RWPE2 (cell line): ENCODE results near the gene COL1A1.

Experiments
- ATAC-seq: fragments of 200-7000 bp; cut with Tn5 transposase; 3 replicates; pipeline ENCODE4 v1.9.1; 2021; ENCODE audit warnings: low read depth
- DNase-seq: peaks from one replicate; pipeline ENCODE4 v3.0.0-alpha.2; 2020; ENCODE audit warnings: low spot score
- H3K27ac ChIP-seq: fragments of 450-650 bp; 2 replicates; pipeline ENCODE4 v1.5.1; 2017; ENCODE audit warnings: mild to moderate bottlenecking; ENCODE audit not compliant: poor library complexity, severe bottlenecking
- H3K27me3 ChIP-seq: fragments of 250-450 bp; sonication (Bioruptor Pico); 2 replicates; pipeline ENCODE4 v1.5.1; 2021; ENCODE audit warnings: mild to moderate bottlenecking, moderate library complexity; ENCODE audit not compliant: insufficient read depth, poor library complexity, severe bottlenecking
- H3K36me3 ChIP-seq: fragments of 250-450 bp; sonication (Bioruptor Pico); 2 replicates; pipeline ENCODE4 v1.5.1; 2020; ENCODE audit warnings: low read depth, mild to moderate bottlenecking, moderate library complexity
- H3K4me1 ChIP-seq: fragments of 250-450 bp; sonication (Bioruptor Pico); 2 replicates; pipeline ENCODE4 v1.5.1; 2021; ENCODE audit warnings: mild to moderate bottlenecking, moderate library complexity; ENCODE audit not compliant: insufficient read depth, poor library complexity, severe bottlenecking
- H3K4me3 ChIP-seq: fragments of 250-450 bp; sonication (Bioruptor Pico); 2 replicates; pipeline ENCODE4 v1.5.1; 2021; ENCODE audit warnings: mild to moderate bottlenecking, moderate library complexity; ENCODE audit not compliant: severe bottlenecking
- H3K9me3 ChIP-seq: fragments of 250-450 bp; sonication (Bioruptor Pico); 2 replicates; pipeline ENCODE4 v1.5.1; 2021; ENCODE audit warnings: mild to moderate bottlenecking, moderate library complexity; ENCODE audit not compliant: severe bottlenecking
- TF ChIP-seq, protein P1 (sequence below): fragments of 450-650 bp; IDR thresholded peaks from one replicate; pipeline ENCODE4 v1.5.1; 2017; ENCODE audit warnings: mild to moderate bottlenecking, moderate library complexity; ENCODE audit not compliant: poor library complexity, severe bottlenecking

Gene COL1A1

DNA sequence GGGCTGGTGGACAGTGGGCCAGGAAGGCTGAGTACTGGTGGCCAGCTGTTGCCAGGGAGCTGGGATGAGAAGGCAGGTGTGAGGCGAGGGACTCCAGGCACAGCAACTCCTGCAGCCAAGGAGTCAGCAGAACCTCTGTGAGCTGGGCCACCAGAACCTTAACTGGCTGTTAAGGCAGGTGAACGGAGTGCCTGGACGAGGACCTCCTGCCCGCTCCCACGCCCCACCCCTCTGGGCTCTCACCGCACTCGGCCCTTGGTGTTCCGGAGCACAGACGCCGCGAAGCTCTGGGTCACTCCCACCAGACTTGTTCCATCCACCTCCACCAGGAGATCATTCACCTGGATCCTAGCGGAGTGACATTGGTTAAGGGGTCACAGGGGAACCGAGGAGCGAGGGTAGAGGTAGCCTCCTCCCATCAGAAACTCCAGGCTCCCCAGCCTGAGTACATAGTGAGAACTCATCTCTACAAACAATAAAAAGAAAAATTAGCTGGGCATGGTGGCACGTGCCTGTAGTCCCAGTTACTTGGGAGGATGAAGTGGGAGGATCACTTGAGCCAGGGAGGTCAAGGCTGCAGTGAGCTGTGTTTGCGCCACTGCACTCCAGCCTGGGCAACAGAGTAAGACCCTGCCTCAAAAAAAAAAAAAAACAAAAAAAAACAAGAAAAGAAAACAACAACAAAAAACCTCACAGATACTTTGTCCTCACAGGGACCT is 60.2 kb downstream of the COL1A1 start:
- DNase-seq (no peak), ATAC-seq (no peak)
- Histone ChIP-seq H3K27me3 (no peaks in the 10 kb centered on the region), H3K36me3 (peaks cover 91% of the 10 kb centered on the region), H3K27ac (peak overlapping the region; percentile 3), H3K9me3 (no peaks in the 10 kb centered on the region), H3K4me1 (peaks cover 3% of the 10 kb centered on the region), H3K4me3 (no peak overlapping the region)
- TF ChIP-seq, protein P1, sequence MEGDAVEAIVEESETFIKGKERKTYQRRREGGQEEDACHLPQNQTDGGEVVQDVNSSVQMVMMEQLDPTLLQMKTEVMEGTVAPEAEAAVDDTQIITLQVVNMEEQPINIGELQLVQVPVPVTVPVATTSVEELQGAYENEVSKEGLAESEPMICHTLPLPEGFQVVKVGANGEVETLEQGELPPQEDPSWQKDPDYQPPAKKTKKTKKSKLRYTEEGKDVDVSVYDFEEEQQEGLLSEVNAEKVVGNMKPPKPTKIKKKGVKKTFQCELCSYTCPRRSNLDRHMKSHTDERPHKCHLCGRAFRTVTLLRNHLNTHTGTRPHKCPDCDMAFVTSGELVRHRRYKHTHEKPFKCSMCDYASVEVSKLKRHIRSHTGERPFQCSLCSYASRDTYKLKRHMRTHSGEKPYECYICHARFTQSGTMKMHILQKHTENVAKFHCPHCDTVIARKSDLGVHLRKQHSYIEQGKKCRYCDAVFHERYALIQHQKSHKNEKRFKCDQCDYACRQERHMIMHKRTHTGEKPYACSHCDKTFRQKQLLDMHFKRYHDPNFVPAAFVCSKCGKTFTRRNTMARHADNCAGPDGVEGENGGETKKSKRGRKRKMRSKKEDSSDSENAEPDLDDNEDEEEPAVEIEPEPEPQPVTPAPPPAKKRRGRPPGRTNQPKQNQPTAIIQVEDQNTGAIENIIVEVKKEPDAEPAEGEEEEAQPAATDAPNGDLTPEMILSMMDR, result no peak

DNA sequence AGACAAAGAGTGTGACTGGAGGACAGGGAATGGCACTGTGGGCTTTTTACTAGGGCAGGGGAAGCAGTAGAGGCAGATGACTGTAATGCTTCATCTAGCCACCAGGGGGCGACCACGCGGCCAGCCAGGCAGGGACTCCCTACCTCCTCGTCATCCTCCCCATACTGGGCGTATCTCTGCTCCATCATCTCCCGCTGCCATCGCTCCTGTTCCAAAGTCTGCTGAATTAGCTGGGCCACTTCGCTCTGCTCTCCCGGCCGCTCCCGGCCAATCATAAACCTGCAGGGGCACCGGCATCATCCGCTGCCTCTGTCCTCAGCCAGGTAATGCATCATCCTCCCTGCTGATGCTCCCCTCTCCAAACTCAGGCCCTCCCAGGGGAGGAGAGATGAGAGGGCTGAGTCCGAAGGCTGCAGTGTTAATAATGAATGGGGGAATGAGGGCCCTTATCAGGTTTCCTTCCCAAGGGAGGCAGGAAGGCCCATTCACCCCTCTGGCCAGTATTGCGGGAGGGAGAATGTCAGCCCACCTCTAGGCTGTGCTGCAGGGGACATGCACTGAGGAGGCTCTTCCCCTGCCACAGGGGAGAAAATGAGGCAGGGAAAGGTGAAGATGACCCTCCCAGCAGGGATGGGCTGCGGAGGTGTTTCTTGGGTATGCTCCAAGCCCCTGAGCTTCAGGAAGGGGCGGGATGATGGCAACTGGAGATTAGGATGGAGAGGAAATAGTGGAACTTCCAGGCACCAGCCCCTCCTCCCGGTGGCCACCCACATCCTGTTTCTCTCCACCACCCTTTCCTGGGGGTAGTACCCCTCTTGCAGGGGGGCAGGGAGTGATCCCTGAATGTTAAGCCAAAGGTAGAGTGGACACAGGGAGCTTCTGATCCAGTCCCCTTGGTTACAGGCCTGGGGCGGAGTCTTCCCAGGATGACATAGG is 61.2 kb downstream of the COL1A1 start:
- Histone ChIP-seq H3K36me3 (peaks cover 87% of the 10 kb centered on the region), H3K27me3 (no peaks in the 10 kb centered on the region), H3K4me3 (no peak overlapping the region), H3K9me3 (no peaks in the 10 kb centered on the region), H3K4me1 (peaks cover under 1% of the 10 kb centered on the region), H3K27ac (peak overlapping the region; percentile 3)
- DNase-seq (peak; percentile 76), ATAC-seq (peak; percentile 75)
- TF ChIP-seq, protein P1, result peak; percentile 94

DNA sequence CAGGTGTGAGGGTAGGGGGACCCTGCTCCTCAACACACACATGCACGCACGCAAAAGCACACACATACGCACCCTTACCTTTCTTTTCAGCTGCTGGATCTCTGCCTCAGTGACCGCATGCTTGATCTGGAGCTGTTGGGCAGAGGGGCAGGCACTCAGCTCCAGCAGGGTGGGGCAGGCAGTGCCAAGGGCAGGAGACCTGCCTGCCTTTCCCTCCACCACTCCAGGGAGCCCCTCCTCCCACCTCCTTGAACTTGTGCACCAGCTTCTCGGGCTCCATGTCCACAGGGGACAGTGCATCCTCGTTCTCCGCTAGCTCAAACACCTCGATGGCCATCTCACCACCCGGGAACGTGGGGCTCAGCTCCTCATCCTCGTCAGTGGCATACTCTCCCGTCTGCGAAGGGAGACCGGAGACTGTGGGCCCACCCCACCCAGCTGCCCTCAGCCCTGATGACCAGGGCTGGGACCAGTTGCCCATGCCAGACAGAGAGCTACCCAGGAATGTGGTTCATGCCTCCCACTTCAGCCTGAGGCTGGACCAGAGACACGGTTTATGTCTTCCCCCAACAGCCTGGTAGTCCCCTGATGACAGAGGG is 62.1 kb downstream of the COL1A1 start:
- DNase-seq (no peak), ATAC-seq (no peak)
- Histone ChIP-seq H3K36me3 (peaks cover 83% of the 10 kb centered on the region), H3K27ac (no peak overlapping the region), H3K4me3 (no peak overlapping the region), H3K9me3 (no peaks in the 10 kb centered on the region), H3K27me3 (no peaks in the 10 kb centered on the region), H3K4me1 (no peaks in the 10 kb centered on the region)
- TF ChIP-seq, protein P1, result no peak

DNA sequence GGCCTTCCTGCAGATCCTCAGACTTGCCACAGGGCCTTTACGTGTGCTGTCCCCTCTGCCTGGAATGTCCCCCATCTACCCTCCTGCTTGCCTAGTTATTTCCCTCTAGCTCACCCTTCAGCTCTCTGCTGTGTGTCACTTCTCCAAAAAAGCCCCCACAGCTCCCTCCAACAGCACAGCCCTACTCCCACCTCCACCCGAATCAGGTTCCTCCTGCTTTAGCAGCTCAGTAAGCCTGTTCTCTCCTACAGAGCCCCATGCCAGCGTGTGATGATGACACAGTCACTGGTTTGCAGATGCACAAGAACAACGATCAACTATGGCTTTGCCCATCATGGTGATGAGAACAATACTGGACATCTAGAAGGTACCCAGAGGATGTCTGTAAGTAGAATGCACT is 64.4 kb downstream of the COL1A1 start:
- DNase-seq, result no peak
- H3K4me1 ChIP-seq, result no peaks in the 10 kb centered on the region
- no peaks in the 10 kb centered on the region for H3K27me3 ChIP-seq
- TF ChIP-seq, protein P1, result no peak
- H3K9me3 ChIP-seq, result no peaks in the 10 kb centered on the region
- H3K36me3 ChIP-seq, result peaks cover 66% of the 10 kb centered on the region
- no peak overlapping the region for H3K27ac ChIP-seq
- no peak overlapping the region for H3K4me3 ChIP-seq
- no peak for ATAC-seq
